ENCODE data around the gene CTNNAL1.
"Not testable (repeated sequence)": the region's sequence is repeated elsewhere in the genome, so short reads cannot be mapped to it uniquely, and the experiment has no call there.

The CTNNAL1 gene

GRCh38 chr9:109012876-109013678, at the start of gene CTNNAL1:
CTNNAL1 (minus strand) TSS chr9:109013499; CDS start chr9:109013442, 57 bp downstream.
- H3K9me3 ChIP-seq (ENCODE audit: low read length), result no peaks in the 10 kb centered on the region
- no peaks in the 10 kb centered on the region for H4K20me1 ChIP-seq (ENCODE audit: insufficient read depth, low read length)
- peak within 1 kb of the TSS; percentile 83 for H3K9ac ChIP-seq (ENCODE audit: low read length)
- H3K4me1 ChIP-seq (ENCODE audit: insufficient read depth, low read length, severe bottlenecking), result peaks cover 34% of the 10 kb centered on the region
- H3K4me3 ChIP-seq (ENCODE audit: low read depth, low read length, poor library complexity, severe bottlenecking), result peak within 1 kb of the TSS; percentile 86
- no peaks in the 10 kb centered on the region for H3K9me2 ChIP-seq (ENCODE audit: low read depth, low read length)
- peaks cover 4% of the 10 kb centered on the region; the same call in 1 of the 2 replicates for H3K79me2 ChIP-seq (ENCODE audit: insufficient read depth, low read length)
- H3F3A ChIP-seq (ENCODE audit: insufficient read depth, low read length), result peaks cover 6% of the 10 kb centered on the region; the same call in 1 of the 2 replicates
- 0 out of 2 replicates have a peak within 1 kb of the TSS, but pooled peaks have one; percentile 8 for H2AFZ ChIP-seq (ENCODE audit: low read length)
- H3K4me2 ChIP-seq (ENCODE audit: low read length), result peak within 1 kb of the TSS; percentile 76
- peak within 1 kb of the TSS; percentile 47 for H3K27ac ChIP-seq (ENCODE audit: low read depth, low read length, poor library complexity, severe bottlenecking)
- no peaks in the 10 kb centered on the region for H3K27me3 ChIP-seq (ENCODE audit: insufficient read depth, low read length)
- H3K36me3 ChIP-seq (ENCODE audit: insufficient read depth, low read length), result no peaks in the 10 kb centered on the region
- TF ChIP-seq EZH2 (IDR thresholded peaks at IDR 0.05; ENCODE audit: borderline replicate concordance, low read length) (no peak), CTCF (IDR thresholded peaks at IDR 0.05; ENCODE audit: low read length) (no peak)

GRCh38 chr9:109062543-109062942, 49.2 kb upstream of the CTNNAL1 start:
- Histone ChIP-seq H3K4me2 (ENCODE audit: low read length) (no peak overlapping the region), H4K20me1 (ENCODE audit: insufficient read depth, low read length) (no peaks in the 10 kb centered on the region), H3K9ac (ENCODE audit: low read length) (no peak overlapping the region), H3K79me2 (ENCODE audit: insufficient read depth, low read length) (no peaks in the 10 kb centered on the region), H2AFZ (ENCODE audit: low read length) (no peak overlapping the region), H3K27ac (ENCODE audit: low read depth, low read length, poor library complexity, severe bottlenecking) (no peak overlapping the region), H3F3A (ENCODE audit: insufficient read depth, low read length) (no peaks in the 10 kb centered on the region), H3K4me1 (ENCODE audit: insufficient read depth, low read length, severe bottlenecking) (no peaks in the 10 kb centered on the region), H3K27me3 (ENCODE audit: insufficient read depth, low read length) (no peaks in the 10 kb centered on the region), H3K9me3 (ENCODE audit: low read length) (no peaks in the 10 kb centered on the region), H3K9me2 (ENCODE audit: low read depth, low read length) (no peaks in the 10 kb centered on the region), H3K36me3 (ENCODE audit: insufficient read depth, low read length) (peaks cover 69% of the 10 kb centered on the region), H3K4me3 (ENCODE audit: low read depth, low read length, poor library complexity, severe bottlenecking) (no peak overlapping the region)
- TF ChIP-seq CTCF (IDR thresholded peaks at IDR 0.05; ENCODE audit: low read length), result no peak
- TF ChIP-seq EZH2 (IDR thresholded peaks at IDR 0.05; ENCODE audit: borderline replicate concordance, low read length), result no peak

- no peak overlapping the region for H3K4me2 ChIP-seq (ENCODE audit: low read length)
- peaks cover 72% of the 10 kb centered on the region for H3K36me3 ChIP-seq (ENCODE audit: insufficient read depth, low read length)
- no peaks in the 10 kb centered on the region for H3K9me2 ChIP-seq (ENCODE audit: low read depth, low read length)
- no peaks in the 10 kb centered on the region for H4K20me1 ChIP-seq (ENCODE audit: insufficient read depth, low read length)
- no peaks in the 10 kb centered on the region for H3K4me1 ChIP-seq (ENCODE audit: insufficient read depth, low read length, severe bottlenecking)
- H3K4me3 ChIP-seq (ENCODE audit: low read depth, low read length, poor library complexity, severe bottlenecking), result no peak overlapping the region
- no peaks in the 10 kb centered on the region for H3K9me3 ChIP-seq (ENCODE audit: low read length)
- no peaks in the 10 kb centered on the region for H3K27me3 ChIP-seq (ENCODE audit: insufficient read depth, low read length)
- H2AFZ ChIP-seq (ENCODE audit: low read length), result no peak overlapping the region
- H3F3A ChIP-seq (ENCODE audit: insufficient read depth, low read length), result no peaks in the 10 kb centered on the region
- H3K79me2 ChIP-seq (ENCODE audit: insufficient read depth, low read length), result no peaks in the 10 kb centered on the region
- H3K9ac ChIP-seq (ENCODE audit: low read length), result no peak overlapping the region
- no peak overlapping the region for H3K27ac ChIP-seq (ENCODE audit: low read depth, low read length, poor library complexity, severe bottlenecking)
- TF ChIP-seq EZH2 (IDR thresholded peaks at IDR 0.05; ENCODE audit: borderline replicate concordance, low read length) (no peak), CTCF (IDR thresholded peaks at IDR 0.05; ENCODE audit: low read length) (no peak)
Measured at GRCh38 chr9:109060191-109060590, 46.9 kb upstream of the CTNNAL1 start.

- H3F3A ChIP-seq (ENCODE audit: insufficient read depth, low read length); H3K27me3 ChIP-seq (ENCODE audit: insufficient read depth, low read length); H3K4me3 ChIP-seq (ENCODE audit: low read depth, low read length, poor library complexity, severe bottlenecking); H4K20me1 ChIP-seq (ENCODE audit: insufficient read depth, low read length); H3K9me3 ChIP-seq (ENCODE audit: low read length); H3K27ac ChIP-seq (ENCODE audit: low read depth, low read length, poor library complexity, severe bottlenecking); H3K4me2 ChIP-seq (ENCODE audit: low read length); H2AFZ ChIP-seq (ENCODE audit: low read length); H3K9me2 ChIP-seq (ENCODE audit: low read depth, low read length); H3K9ac ChIP-seq (ENCODE audit: low read length); H3K4me1 ChIP-seq (ENCODE audit: insufficient read depth, low read length, severe bottlenecking); H3K79me2 ChIP-seq (ENCODE audit: insufficient read depth, low read length): not testable (repeated sequence)
- H3K36me3 ChIP-seq (ENCODE audit: insufficient read depth, low read length), result peaks cover 83% of the 10 kb centered on the region
Measured at GRCh38 chr9:109053121-109053520, 39.8 kb upstream of the CTNNAL1 start.

Data from OCI-LY1 (cell line).